K562 (cell line): ENCODE results near the gene ST6GALNAC2. TPM values are rescaled to one million over a fixed set of nuclear protein-coding genes. Genes with fewer than 3 reads are reported as not detected.
A peak's percentile ranks its signal among the peaks of the same experiment; 100 is the strongest.

Source experiments
- CHD7 ChIP-seq: fragments of 200-600 bp; sonication (generic); IDR thresholded peaks from one replicate; pipeline ENCODE4 v1.6.1; 2012; ENCODE audit warnings: mild to moderate bottlenecking, low read depth, low read length, inconsistent platforms
- KLF10 ChIP-seq: fragments of 250-450 bp; sonication (Bioruptor Pico); IDR thresholded peaks from 2 replicates; pipeline ENCODE4 v1.6.1; 2021; ENCODE audit warnings: matching md5 sums
- MCM7 ChIP-seq, 2 experiments: fragments of 450-650 bp; IDR thresholded peaks; 2 replicates each; pipeline ENCODE4 v1.6.1; 2016 to 2018
- TRIM25 ChIP-seq: fragments of 450-650 bp; IDR thresholded peaks from 2 replicates; pipeline ENCODE4 v1.7.0; 2016; ENCODE audit warnings: borderline replicate concordance
- ZNF263 ChIP-seq: sonication (generic); formaldehyde crosslinking; IDR thresholded peaks from 2 replicates; pipeline ENCODE4 v1.8.0; 2022; ENCODE audit warnings: mild to moderate bottlenecking, missing genetic modification reagents, borderline replicate concordance
- ZNF449 ChIP-seq: fragments of 250-450 bp; sonication (Bioruptor Pico); IDR thresholded peaks from 2 replicates; pipeline ENCODE4 v1.8.0; 2022; ENCODE audit warnings: moderate library complexity, mild to moderate bottlenecking, inconsistent platforms
- ZNF780A ChIP-seq: fragments of 250-450 bp; sonication (Bioruptor Pico); IDR thresholded peaks from 2 replicates; pipeline ENCODE4 v1.5.0; 2021; ENCODE audit warnings: mild to moderate bottlenecking
- polyA plus RNA-seq, 8 experiments: library from polyadenylated mRNA; depleted of rRNA in 4 of 8; stranded (reverse) in 5 of 8; unstranded in 3 of 8; fragments of >200 nt; fragmentation: Nextera tagmentation in 2 of 8; fragmentation: Illumina TruSeq in 1 of 8; extraction: Ambion mirVana in 2 of 8; extraction: Trizol in 1 of 8; gene quantifications; 2 replicates each; pipeline versions ENCODE4 v1.2.1 to v1.2.3, GENCODE V29; 2011 to 2014; ENCODE audit warnings: inconsistent platforms in 1 of 8, missing spikeins in 1 of 8
- total RNA-seq, 7 experiments: library from RNA; depleted of rRNA in 6 of 7; stranded (reverse); fragments of >200 nt in 6 of 7; fragmentation: Illumina TruSeq in 2 of 7; extraction: Trizol in 2 of 7; gene quantifications; 2 replicates each; pipeline versions ENCODE4 v1.2.1 to v1.2.3, GENCODE V29; 2011 to 2021; ENCODE audit warnings: low replicate concordance in 1 of 7
- TF ChIP-seq, protein P1 (sequence below): fragments of 250-450 bp; sonication (Bioruptor Pico); IDR thresholded peaks from 2 replicates; pipeline ENCODE4 v1.4.0; 2020; ENCODE audit warnings: mild to moderate bottlenecking, moderate library complexity, borderline replicate concordance

ST6GALNAC2 gene
- total and polyA plus RNA-seq, 9 of the 15 experiments (the other 6 are each of a cell fraction or from before 2014, with no cell fraction given), result 0.18 TPM; not detected in 8

GRCh38 chr17:76547642-76548202 lies 37.9 kb downstream of the ST6GALNAC2 start (continued):
- TF ChIP-seq CHD7 (no peak), TRIM25 (peak; percentile 93), MCM7 (IDR thresholded peaks at IDR 0.05) (0 out of 4 replicates have a peak, but pooled peaks of 1 of the 2 experiments have one; percentile 32), ZNF780A (CRISPR knock-in tag) (no peak), ZNF263 (CRISPR knock-in tag) (no peak), KLF10 (no peak), ZNF449 (no peak)
- TF ChIP-seq, protein P1, sequence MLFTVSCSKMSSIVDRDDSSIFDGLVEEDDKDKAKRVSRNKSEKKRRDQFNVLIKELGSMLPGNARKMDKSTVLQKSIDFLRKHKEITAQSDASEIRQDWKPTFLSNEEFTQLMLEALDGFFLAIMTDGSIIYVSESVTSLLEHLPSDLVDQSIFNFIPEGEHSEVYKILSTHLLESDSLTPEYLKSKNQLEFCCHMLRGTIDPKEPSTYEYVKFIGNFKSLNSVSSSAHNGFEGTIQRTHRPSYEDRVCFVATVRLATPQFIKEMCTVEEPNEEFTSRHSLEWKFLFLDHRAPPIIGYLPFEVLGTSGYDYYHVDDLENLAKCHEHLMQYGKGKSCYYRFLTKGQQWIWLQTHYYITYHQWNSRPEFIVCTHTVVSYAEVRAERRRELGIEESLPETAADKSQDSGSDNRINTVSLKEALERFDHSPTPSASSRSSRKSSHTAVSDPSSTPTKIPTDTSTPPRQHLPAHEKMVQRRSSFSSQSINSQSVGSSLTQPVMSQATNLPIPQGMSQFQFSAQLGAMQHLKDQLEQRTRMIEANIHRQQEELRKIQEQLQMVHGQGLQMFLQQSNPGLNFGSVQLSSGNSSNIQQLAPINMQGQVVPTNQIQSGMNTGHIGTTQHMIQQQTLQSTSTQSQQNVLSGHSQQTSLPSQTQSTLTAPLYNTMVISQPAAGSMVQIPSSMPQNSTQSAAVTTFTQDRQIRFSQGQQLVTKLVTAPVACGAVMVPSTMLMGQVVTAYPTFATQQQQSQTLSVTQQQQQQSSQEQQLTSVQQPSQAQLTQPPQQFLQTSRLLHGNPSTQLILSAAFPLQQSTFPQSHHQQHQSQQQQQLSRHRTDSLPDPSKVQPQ (CRISPR knock-in tag), result no peak
